Vagina (tissue), 2 donors: ENCODE data around the gene CLIC5. TPM values are rescaled to one million over a fixed set of nuclear protein-coding genes. Genes with fewer than 3 reads are reported as not detected.

Source experiments
- DNase-seq, 2 donors: peaks; one replicate each; pipeline ENCODE4 v3.0.0-alpha.2; 2017; ENCODE audit errors: extremely low spot score in 2 of 2
- H3K27ac ChIP-seq: fragments of 200-600 bp; sonication (generic); one replicate; pipeline ENCODE4 v1.5.1; 2019
- H3K27me3 ChIP-seq: fragments of 200-600 bp; sonication (generic); one replicate; pipeline ENCODE4 v1.5.1; 2019
- H3K36me3 ChIP-seq, 2 donors: fragments of 200-600 bp; sonication (generic); one replicate each; pipeline ENCODE4 v1.5.1; 2017 to 2019
- H3K4me1 ChIP-seq: fragments of 200-600 bp; sonication (generic); one replicate; pipeline ENCODE4 v1.5.1; 2019
- H3K4me3 ChIP-seq, 2 donors: fragments of 200-600 bp; sonication (generic); 1 replicate in 1 of 2; 2 replicates in 1 of 2; pipeline ENCODE4 v1.5.1; 2016 to 2019
- H3K9me3 ChIP-seq: fragments of 200-600 bp; sonication (generic); one replicate; pipeline ENCODE4 v1.5.1; 2019
- CTCF ChIP-seq, 3 experiments: fragments of 450-650 bp in 2 of 3; fragments of 200-600 bp in 1 of 3; sonication (generic) in 1 of 3; IDR thresholded peaks; one replicate each; pipeline ENCODE4 v1.5.1; 2017 to 2019; ENCODE audit warnings: antibody characterized with exemption in 3 of 3, mild to moderate bottlenecking in 2 of 3, moderate library complexity in 2 of 3
- POLR2A ChIP-seq, 2 donors: fragments of 450-650 bp; IDR thresholded peaks; one replicate each; pipeline ENCODE4 v1.6.1; 2017; ENCODE audit warnings: antibody characterized with exemption in 2 of 2, mild to moderate bottlenecking in 2 of 2, moderate library complexity in 2 of 2
- POLR2AphosphoS5 ChIP-seq, 2 donors: sonication (generic); formaldehyde crosslinking; IDR thresholded peaks; one replicate each; pipeline ENCODE4 v1.9.0; 2017; ENCODE audit warnings: antibody characterized with exemption in 2 of 2, mild to moderate bottlenecking in 2 of 2, low read depth in 1 of 2; ENCODE audit not compliant: insufficient read depth in 1 of 2
- intact Hi-C: fragments of 100-400 bp; cut with DNase I; formaldehyde crosslinking; loops from one replicate; pipeline ENCODE4 v1.15.1; 2023
- total RNA-seq: library from RNA; depleted of rRNA; stranded (reverse); fragments of >200 nt; gene quantifications from one replicate; pipeline ENCODE4 v1.2.3, GENCODE V29; 2016

The CLIC5 gene
- total RNA-seq, 1 donor from 2014 or later, result 3.4 TPM

GRCh38 chr6:46016063-46016608, 476 bp upstream of the CLIC5 start:
- peak overlapping the region; percentile 46 to 52 for H3K4me3 ChIP-seq
- intact Hi-C loops, result no loop called here
- no peak overlapping the region for H3K27ac ChIP-seq
- no peaks in the 10 kb centered on the region for H3K9me3 ChIP-seq
- H3K27me3 ChIP-seq, result no peaks in the 10 kb centered on the region
- DNase-seq, result no peak
- peaks cover 22% of the 10 kb centered on the region for H3K4me1 ChIP-seq
- no peaks in the 10 kb centered on the region for H3K36me3 ChIP-seq
- no peak for TF ChIP-seq POLR2AphosphoS5 (IDR thresholded peaks at IDR 0.05; ENCODE audit: insufficient read depth in 1 of 2, low read depth in 1 of 2)
- TF ChIP-seq POLR2A (IDR thresholded peaks at IDR 0.05), result no peak
- TF ChIP-seq CTCF (IDR thresholded peaks at IDR 0.05), result no peak

GRCh38 chr6:46014511-46015118, 1.0 kb downstream of the CLIC5 start:
- Histone ChIP-seq H3K4me1 (peaks cover 22% of the 10 kb centered on the region), H3K27me3 (no peaks in the 10 kb centered on the region), H3K36me3 (no peaks in the 10 kb centered on the region), H3K27ac (peak overlapping the region; percentile 37), H3K4me3 (peak overlapping the region; percentile 46 to 52), H3K9me3 (no peaks in the 10 kb centered on the region)
- no peak for DNase-seq
- no peak for TF ChIP-seq CTCF (IDR thresholded peaks at IDR 0.05)
- intact Hi-C loops, result no loop called here

- no peak overlapping the region for H3K27ac ChIP-seq
- no peaks in the 10 kb centered on the region for H3K27me3 ChIP-seq
- no peak for TF ChIP-seq POLR2AphosphoS5 (IDR thresholded peaks at IDR 0.05; ENCODE audit: insufficient read depth in 1 of 2, low read depth in 1 of 2)
- no peak for TF ChIP-seq CTCF (IDR thresholded peaks at IDR 0.05)
- TF ChIP-seq POLR2A (IDR thresholded peaks at IDR 0.05), result no peak
- H3K36me3 ChIP-seq, result no peaks in the 10 kb centered on the region
- no peak for DNase-seq
- no peaks in the 10 kb centered on the region for H3K9me3 ChIP-seq
- intact Hi-C loops, result no loop called here
- H3K4me3 ChIP-seq, result peak overlapping the region; percentile 46 to 52
- peaks cover 22% of the 10 kb centered on the region for H3K4me1 ChIP-seq
Measured at GRCh38 chr6:46014046-46014445, 1.6 kb downstream of the CLIC5 start.

GRCh38 chr6:46013639-46014038, 2.0 kb downstream of the CLIC5 start:
- no peak overlapping the region for H3K4me3 ChIP-seq
- intact Hi-C loops, result no loop called here
- H3K9me3 ChIP-seq, result no peaks in the 10 kb centered on the region
- H3K36me3 ChIP-seq, result no peaks in the 10 kb centered on the region
- H3K27ac ChIP-seq, result no peak overlapping the region
- TF ChIP-seq CTCF (IDR thresholded peaks at IDR 0.05) (no peak), POLR2A (IDR thresholded peaks at IDR 0.05) (no peak), POLR2AphosphoS5 (IDR thresholded peaks at IDR 0.05; ENCODE audit: insufficient read depth in 1 of 2, low read depth in 1 of 2) (no peak)
- peaks cover 22% of the 10 kb centered on the region for H3K4me1 ChIP-seq
- no peak for DNase-seq
- no peaks in the 10 kb centered on the region for H3K27me3 ChIP-seq

- no peaks in the 10 kb centered on the region for H3K27me3 ChIP-seq
- no peak overlapping the region for H3K27ac ChIP-seq
- no peak for DNase-seq
- TF ChIP-seq CTCF (IDR thresholded peaks at IDR 0.05) (no peak), POLR2A (IDR thresholded peaks at IDR 0.05) (no peak), POLR2AphosphoS5 (IDR thresholded peaks at IDR 0.05; ENCODE audit: insufficient read depth in 1 of 2, low read depth in 1 of 2) (no peak)
- no peaks in the 10 kb centered on the region for H3K9me3 ChIP-seq
- peaks cover 22% of the 10 kb centered on the region for H3K4me1 ChIP-seq
- intact Hi-C loops, result no loop called here
- H3K36me3 ChIP-seq, result no peaks in the 10 kb centered on the region
- no peak overlapping the region for H3K4me3 ChIP-seq
Measured at GRCh38 chr6:46012834-46013233, 2.8 kb downstream of the CLIC5 start.
